GM15510 (cell line): ENCODE measurements around the gene CASP12.

Experiments
- POLR2A ChIP-seq: IDR thresholded peaks from 3 replicates; pipeline ENCODE4 v1.6.1; 2011; ENCODE audit warnings: borderline replicate concordance; ENCODE audit not compliant: insufficient read length; ENCODE audit errors: extremely low read depth

Gene CASP12

GRCh38 chr11:104905271-104905670 lies 7.0 kb upstream of the CASP12 start:
- no peak for TF ChIP-seq POLR2A

GRCh38 chr11:104899226-104899625 lies 966 bp upstream of the CASP12 start:
- TF ChIP-seq POLR2A = no peak

DNA sequence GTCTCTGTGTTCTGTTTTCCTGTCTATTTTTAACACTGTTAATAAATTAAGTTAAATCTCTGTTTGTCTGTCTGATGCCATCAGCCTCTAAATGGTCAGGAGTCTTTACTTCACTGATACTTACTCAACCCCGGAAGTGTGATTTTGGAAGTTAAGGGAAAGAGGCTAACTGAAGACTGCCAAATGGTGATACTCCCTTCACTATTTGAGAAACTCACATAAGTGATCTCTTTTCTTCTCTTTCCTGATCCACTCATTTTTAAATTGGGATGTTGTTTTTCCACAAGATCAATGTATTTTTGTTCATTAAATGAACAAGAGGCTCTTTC lies 389 bp upstream of the CASP12 start:
- no peak for TF ChIP-seq POLR2A

DNA sequence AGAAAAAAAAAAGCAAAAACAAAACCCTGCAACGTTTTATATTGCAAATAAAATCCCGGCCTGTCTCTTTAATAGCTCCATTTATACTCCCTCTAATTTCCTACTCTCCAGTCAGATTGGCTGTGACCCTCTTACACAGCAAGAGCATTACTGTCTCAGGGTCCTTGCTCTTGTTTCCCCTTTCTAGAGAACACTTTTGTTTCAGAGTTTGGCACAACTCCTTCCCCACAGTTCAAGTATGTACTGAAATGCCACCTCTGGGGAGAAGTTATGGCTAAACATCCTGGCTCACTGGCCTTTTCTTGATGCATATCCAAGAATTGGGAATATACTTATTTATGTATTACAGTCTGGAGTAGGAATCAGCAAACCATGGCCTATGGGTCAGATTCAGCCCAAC lies 2.6 kb downstream of the CASP12 start:
- no peak for TF ChIP-seq POLR2A

DNA sequence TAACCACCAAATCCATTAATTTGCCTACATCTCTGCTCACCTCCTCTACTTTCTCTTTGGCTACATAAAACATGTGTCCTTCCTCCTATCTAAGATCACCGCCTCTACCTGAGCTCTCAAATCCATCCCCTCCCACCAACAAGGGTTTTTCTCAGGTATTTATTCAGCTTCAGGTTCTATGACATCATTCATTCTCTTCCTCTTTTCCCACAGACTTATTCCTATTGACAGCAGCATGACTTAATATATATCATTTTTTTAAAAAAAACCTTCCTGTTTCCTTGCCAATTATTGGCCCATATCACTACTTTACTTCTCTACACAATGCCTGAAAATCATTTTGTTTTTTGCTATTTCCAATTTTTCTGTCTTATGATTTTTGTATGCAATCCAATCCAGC lies 4.4 kb downstream of the CASP12 start:
- TF ChIP-seq POLR2A = no peak

- TF ChIP-seq POLR2A = no peak
These were observed 5.3 kb downstream of the CASP12 start for GRCh38 chr11:104892723-104893511.

DNA sequence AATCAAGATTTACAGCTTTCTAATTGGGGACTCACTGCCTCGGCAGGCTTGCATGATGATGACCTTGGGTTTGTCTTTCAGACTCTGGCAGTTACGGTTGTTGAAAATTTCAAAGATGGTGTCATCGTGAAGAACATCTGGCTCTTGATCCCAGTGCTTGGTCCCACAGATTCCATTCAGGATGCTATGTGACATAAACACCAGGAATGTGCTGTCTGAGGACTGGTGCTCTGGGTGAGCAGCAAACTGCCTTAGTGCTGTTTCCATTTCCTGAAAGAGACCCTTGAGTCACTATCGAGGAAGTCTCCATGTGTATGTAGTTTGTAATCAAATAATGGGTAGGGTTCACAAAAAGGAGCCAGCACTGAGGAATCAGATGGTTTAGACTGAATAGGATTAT lies 7.1 kb downstream of the CASP12 start:
- TF ChIP-seq POLR2A = no peak

GRCh38 chr11:104883342-104883741 lies 14.9 kb downstream of the CASP12 start:
- no peak for TF ChIP-seq POLR2A

DNA sequence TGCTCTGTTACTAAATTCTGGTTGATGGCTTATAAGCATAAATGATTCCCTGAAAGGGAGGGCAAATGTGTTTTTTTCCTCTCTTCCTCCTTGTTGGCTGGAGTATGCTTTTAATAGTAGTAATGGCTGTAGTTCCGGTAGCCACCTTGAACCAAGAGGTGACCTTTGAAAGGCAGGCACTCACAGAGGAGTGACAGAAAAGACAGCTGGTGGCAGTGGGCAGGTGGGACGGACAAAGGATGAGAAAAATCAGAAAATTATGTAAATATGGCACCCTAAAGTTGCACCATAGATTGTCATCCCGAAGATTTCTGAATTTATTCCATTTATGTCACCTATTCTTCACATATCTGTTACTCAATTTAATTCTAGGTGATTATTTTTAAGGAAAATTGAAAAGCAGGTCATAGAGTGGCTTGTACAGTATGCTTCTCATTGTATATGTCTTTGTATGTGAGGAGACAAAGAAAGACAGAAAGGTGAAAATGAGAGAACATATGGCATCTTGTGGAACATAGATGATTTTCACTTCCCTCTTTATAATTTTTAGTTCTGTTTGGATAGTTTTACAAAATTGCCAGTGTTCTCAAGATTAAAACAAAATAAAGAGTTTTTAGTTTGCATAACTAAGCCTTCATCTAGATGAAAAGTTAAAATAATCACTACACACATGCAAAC lies 17.0 kb downstream of the CASP12 start:
- TF ChIP-seq POLR2A = no peak

GRCh38 chr11:104879514-104880190 lies 18.6 kb downstream of the CASP12 start:
- TF ChIP-seq POLR2A = no peak

DNA sequence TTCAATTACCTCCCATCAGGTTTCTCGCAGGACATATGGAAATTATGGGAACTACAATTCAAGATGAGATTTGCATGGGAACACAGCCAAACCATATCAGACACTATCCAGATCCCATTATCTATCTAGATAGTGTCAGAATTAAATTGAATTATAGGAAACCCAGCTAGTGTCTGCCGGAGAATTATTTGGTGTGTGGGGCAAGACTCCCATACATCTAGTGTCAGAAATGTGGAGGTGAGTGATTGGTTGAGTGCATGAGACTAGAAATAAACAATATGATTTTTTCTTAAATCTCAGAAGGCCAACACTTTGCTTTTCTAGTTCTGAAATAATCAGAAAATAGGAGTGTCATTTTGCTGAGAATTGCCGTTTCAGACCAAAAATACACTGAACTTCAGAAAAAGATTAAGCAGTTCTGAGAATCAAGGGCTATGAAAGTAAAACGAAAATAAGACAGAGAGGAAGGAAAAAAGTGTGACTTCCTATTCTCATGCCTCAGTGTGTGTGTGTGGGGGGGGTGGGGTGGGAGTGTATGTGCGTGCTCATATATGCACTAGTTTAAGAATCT lies 21.3 kb downstream of the CASP12 start:
- TF ChIP-seq POLR2A = no peak

DNA sequence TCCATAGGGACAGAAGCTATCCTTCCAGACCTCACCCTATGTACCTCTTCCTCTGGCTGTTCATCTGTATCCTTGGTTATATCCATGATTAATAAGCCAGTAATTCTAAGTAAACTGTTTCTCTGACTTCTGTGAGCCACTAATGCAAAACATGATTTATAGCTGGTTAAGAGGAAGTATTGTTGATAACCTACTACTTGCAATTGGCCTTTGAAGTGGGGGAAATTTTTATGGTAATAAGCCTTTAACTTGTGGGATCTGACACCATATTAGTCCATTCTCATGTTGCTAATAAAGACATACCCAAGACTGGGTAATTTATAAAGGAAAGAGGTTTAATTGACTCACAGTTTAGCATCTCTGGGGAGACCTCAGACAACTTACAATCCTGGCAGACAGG lies 21.9 kb downstream of the CASP12 start:
- no peak for TF ChIP-seq POLR2A

DNA sequence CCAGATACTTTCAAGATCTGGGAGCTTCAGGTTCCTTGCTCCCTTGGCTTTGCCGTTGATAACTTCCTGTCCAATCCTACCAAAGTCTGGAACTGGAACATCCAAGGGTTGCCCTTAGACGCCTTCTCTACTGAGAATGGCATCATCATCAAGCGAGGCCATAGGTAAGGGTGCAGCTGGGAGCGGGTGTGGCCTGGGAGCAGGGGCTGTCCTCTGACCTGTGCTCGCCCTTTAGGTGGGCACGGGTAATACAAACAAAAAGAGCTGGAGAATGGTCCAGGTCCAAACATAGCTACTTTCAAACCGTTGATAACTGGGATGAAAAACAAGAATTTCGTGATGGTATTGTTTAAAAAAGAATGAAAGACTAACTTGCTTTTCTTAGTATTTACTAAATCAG lies 25.0 kb downstream of the CASP12 start:
- TF ChIP-seq POLR2A = no peak

- no peak for TF ChIP-seq POLR2A
These were observed 25.9 kb downstream of the CASP12 start for GRCh38 chr11:104872393-104872792.

- no peak for TF ChIP-seq POLR2A
These were observed 27.4 kb downstream of the CASP12 start for GRCh38 chr11:104870910-104871309.
